ENCODE results near the gene LHX2.
"Not testable (repeated sequence)": the region's sequence is repeated elsewhere in the genome, so short reads cannot be mapped to it uniquely, and the experiment has no call there.

Gene LHX2, protein sequence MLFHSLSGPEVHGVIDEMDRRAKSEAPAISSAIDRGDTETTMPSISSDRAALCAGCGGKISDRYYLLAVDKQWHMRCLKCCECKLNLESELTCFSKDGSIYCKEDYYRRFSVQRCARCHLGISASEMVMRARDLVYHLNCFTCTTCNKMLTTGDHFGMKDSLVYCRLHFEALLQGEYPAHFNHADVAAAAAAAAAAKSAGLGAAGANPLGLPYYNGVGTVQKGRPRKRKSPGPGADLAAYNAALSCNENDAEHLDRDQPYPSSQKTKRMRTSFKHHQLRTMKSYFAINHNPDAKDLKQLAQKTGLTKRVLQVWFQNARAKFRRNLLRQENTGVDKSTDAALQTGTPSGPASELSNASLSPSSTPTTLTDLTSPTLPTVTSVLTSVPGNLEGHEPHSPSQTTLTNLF

DNA sequence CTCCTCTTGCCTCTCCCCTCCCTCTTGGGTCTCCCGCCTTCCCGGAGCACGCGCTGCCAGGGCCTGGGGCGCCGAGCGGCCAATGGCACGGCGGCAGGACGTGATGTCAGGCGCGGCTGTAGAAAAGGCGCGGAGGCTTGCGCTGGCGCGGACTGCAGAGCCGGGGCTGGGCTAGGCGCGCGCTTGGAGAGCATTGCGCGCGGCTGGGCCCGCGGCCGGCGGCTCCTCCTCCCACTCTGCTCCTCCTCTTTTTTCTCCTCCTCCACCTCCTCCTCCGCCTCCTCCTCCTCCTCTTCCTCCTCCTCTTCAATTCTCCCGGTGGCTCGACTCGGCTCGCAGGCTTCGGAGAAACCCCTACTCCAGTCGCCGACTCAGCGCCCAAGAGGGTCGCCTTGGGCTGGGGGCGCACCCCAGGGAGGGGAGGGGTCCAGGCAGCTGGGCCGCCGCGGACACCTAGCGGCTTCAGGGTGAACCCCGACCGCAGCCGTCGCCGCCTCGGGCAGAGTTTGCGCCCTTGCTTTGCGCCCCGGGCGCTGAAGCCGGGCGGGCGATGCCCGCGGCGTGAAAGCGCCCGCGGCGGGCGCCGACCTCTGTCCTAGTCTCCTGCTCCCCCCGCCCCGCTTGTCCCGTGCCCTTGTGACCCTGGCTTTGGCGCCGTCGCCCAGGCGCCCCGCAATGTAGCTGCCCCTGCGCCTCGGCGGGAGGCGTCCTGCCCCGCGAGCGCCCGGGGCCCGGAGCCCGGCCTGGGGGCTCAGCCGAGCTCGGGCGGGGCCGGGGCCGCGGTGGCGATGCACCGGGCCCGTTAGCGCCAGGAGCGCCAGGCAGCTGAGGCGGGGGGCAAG lies at the start of gene LHX2:
Gene LHX2, plus strand, starts transcription at position 309 of the 842 bp plus-strand sequence. CDS start 581 bp downstream, outside the sequence.
- ATAC-seq = peak in 1 of 2 donors; percentile 9

DNA sequence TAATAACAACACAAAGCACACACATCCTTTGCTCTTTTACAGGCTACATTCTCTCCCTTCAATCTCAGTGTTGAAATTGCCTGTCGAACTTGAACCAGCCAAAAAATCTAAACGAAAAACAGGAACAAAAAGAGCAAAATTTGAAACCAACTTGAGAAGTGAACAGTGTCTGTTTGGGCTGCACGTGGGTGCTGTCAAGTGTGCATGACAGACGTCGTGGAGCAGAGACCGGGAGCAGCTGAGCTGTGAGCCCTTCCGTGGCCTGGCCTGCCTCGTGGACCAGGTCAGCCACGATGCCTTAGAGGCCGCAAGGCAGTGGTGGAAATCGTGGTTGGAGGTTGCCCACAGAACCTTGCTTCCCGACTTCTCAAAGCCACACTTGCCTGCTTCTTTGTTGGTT lies 46.8 kb upstream of the LHX2 start:
- no peak for ATAC-seq

DNA sequence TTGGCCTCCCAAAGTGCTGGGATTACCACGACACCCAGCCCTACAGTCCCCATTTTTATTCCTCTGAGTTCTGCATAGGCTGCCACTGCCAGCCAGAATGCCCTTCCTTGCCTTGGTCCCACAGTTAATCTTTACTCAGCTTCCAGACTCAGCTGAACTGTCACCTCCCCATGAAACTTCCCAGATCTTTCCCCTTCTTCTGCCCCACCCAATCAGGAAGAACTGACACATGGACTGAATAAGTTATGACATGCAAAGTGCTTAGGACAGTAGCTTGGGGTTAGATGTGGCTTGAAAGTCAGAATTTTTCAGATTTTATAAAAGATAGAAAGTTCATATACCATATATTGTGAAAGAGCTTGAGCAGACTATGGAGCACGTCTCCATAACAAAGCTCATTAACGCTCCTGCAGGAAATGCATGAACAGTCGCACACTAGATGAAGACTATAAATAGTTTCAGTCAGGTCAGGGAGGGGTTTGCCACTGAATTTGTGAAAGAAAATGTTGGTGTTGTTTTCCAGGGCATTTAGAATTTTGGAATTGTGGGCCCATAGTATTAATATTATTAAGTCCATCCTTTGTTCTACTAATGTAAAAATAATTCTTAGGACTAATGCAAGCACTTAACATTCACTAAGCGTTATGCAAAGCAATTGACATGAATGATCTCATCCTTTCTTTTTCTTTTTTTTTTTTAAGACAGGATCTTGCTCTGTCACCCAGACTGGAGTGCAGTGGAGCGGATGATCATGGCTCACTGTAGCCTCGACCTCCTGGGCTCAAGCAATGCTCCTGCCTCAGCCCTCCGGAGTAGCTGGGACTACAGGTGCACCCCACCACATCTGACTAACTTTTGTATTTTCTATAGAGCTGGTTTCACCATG lies 45.5 kb upstream of the LHX2 start:
- no peak for ATAC-seq

DNA sequence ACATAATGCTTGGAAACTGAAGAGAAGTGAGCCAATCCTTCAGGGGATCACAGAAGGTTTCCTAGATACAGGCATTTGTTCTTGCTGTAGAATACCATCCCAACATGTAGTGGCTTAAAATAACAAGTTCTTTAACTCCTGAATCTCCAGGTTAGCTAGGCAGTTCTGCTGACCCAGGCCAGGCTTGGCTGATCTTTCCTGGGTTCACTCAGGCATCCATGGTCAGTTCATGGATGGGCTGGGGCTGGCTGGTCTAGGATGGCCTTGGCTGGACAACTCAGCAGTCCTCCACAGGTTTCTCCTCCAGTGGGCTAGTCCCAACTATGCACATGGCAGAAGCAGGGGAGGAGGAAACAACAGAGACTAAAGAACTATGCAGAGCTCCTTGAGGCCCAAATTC lies 44.2 kb upstream of the LHX2 start:
- no peak for ATAC-seq

DNA sequence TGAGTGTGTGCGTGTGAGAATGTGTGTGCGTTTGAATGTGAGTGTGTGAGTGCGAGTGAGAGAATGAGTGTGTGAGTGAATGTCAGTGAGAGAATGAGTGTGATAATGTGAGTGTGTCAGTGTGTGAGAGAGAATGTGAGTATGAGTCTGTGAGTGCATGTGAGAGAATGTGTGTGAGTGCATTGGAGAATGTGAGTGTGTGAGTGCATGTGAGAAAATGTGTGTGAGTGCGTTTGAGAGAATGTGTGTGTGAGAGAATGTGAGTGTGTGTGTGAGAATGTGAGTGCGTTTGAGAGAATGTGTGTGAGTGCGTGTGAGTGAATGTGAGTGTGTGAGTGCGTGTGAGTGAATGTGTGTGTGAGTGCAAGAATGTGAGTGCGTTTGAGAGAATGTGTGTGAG lies 39.0 kb upstream of the LHX2 start:
- no peak for ATAC-seq

DNA sequence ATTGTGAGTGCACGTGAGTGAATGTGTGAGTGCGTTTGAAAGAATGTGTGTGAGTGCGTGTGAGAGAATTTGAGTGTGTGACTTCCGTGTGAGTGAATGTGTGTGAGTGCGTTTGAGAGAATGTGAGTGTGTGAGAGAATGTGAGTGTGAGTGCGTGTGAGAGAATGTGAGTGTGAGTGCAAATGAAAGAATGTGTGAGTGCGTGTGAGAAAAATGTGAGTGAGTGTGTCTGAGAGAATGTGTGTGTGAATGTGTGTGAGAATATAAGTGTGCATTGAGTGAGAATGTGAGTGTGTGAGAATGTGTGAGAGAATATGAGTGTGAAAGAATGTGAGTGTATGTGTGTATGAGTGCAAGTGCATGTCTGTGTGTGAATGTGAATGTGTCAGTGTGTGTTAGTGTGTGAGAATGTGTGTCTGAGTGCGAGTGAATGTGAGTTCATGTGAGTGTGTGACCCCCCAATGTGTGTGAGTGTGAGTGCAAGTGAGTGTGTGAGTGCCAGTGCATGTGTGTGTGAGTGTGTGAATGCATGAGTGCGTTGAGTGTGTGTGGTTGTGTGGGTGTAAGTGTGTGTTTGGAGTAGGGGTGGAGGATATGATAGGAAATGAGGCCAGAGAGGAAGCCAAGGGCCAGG lies 37.9 kb upstream of the LHX2 start:
- ATAC-seq = no peak

DNA sequence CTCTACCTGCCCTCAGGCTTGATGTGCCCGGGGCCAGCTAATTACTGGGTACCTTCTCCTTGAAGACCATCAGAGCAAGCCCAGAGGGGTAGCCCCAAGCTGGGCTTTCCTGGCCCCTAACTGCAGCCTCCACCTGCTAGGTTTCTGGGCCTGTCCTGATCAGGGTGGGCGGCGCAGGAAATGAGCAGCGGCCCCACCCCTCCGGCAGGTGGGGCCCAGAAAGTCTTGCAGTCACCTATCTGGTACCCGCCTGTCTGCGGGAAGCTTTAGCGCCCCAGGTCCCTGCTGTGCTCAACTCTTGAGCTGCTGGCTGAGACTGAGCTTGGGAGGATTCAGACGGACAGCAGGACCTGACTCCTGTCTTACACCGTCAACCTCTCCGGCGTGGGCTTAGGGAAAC lies 37.1 kb upstream of the LHX2 start:
- no peak for ATAC-seq

DNA sequence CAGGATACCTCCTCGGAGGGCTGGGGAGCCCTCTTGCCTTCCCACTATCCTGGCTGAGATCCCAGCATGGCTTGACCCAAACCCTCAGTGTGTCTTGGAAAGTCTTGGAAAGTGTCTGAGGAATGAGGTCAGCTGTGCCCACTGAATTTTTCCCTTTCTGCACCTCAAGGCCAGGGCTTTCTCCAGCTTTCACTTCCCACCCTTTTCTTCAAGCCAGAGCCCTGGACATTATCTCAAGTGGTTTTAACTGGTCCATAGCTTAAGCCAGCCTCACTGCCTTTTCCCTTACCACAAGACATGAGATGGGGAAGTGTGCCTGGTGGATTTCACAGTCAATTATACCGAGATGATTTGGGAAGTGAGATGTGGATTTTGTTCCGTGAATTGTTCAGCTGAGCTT lies 35.7 kb upstream of the LHX2 start:
- no peak for ATAC-seq

DNA sequence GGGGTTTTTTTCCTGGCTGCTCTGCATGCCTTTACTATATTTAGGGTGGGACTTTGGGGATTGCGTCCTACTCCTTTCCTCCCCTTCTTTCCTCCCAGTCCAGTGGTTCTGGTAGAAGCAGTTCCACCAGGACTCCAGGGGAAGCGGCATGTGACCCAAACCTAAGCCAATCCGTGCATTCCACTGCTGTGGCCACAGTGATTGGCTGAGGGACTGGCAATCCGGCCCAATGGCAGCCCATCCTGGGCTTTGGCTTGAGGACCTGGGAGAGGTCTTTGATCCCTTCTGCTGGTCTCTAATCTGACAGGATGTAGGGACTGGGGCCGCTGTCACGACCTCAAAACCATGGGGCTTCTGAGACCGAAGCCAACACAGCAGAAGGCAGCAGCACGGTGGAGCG lies 35.0 kb upstream of the LHX2 start:
- ATAC-seq = not testable (repeated sequence)

DNA sequence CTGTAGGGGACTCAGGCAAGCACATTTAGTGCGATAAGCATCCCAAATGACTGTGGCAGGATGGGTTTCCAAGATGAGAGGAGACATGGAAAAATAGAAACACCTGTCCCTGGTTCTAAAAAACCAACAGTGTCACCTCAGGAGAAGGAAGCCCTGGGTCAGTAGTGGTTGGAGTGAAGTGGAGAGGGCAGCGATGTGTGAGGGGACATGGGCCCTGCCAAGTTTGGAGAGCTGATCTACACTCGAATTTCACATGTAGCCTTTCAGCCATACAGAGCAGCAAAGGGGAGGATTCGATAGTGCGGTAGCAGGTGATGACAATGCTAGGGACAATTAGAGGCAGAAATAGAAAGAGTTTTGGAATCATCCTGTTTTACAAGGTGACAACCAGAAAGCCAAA lies 32.6 kb upstream of the LHX2 start:
- no peak for ATAC-seq

DNA sequence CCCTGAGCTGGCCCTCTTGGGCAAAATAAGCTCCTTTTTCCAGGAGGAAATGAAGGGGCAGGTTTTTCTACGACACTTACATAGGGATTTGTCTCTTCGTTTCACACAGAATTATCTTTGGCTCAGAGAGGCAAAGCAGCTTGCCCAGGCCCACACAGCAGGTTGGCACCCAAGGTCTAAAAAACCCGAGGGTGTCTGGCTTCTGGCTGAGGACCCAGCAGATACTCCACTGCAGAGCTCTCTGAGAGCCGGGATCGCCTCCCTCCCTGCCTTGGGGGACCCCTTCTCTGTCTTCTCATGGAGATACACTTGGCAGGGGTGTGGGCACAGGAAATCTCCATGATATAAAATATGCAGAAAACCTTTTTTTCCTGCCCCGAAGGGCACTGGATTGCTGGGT lies 29.0 kb upstream of the LHX2 start:
- ATAC-seq = no peak

DNA sequence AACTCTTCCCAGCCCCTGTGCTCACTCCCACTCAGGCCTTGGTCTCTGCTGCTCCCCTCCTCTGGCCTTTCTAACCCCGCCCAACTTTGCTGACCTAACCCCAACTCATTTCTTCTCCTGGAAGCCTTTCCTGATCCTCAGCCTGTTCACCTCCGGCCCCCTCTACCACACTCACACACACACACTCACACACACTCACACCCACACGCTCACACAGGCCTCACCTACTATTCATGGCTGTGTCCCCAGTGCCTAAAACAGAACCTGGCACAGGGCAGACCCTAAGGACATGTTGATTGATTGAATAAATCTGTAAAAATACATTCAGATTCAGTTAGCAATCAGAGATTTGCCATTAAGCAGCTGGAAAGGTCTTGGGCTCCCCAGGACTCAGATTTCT lies 28.5 kb upstream of the LHX2 start:
- ATAC-seq = no peak

DNA sequence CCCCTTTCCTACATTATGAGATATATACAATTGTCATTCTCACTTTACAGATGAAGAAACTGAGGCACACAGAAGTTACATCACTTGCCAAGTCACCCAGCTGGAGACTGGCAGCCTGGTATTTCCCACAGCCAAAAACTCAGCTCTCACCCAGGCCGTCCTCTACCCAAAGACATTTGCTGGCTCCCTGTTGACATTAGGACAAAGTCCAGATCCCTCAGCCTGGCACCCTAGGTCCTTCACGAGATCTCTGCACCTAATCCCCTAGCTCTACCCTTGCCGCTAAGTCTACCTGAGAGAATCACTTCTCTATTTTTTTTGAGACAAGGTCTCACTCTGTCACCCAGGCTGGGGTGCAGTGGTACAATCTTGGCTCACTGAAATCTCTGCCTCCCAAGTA lies 26.8 kb upstream of the LHX2 start:
- no peak for ATAC-seq

DNA sequence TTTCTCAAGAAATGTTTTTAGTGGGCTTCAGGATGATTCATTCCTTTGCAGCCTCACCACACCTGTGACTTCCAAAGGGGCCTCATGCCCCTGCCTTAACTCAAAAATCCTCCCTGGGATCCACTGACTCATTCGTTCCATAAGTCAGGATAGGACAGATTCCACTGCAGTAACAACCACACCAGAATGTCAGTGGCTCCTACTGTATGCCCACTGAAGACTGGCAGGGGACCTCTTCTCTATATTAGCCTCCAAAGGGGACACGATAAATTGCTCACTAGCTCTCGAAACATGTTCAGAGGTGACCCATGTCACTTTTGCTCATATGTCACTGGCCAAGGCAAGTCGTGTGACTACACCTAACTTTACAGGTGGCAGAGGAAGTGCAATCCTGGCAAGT lies 25.7 kb upstream of the LHX2 start:
- no peak for ATAC-seq

DNA sequence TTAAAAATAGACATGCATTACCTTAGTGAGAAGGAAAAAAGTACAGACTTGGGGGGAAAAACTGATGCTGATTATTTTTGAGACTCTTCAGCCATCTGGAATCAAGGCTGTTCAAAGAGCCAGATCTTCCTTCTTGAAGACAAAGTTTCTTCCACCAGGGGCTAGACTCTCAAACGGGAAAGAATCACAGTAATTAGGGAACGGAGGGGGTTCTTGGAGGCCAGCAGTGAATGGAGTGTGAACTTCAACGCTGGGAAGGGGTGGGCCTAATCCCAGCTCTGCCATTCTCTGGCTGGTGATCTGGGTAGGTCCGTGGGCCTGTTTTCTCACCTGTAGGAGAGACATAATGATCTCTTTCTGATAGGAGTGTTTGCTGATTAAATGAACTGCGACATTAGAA lies 21.1 kb upstream of the LHX2 start:
- ATAC-seq = no peak

DNA sequence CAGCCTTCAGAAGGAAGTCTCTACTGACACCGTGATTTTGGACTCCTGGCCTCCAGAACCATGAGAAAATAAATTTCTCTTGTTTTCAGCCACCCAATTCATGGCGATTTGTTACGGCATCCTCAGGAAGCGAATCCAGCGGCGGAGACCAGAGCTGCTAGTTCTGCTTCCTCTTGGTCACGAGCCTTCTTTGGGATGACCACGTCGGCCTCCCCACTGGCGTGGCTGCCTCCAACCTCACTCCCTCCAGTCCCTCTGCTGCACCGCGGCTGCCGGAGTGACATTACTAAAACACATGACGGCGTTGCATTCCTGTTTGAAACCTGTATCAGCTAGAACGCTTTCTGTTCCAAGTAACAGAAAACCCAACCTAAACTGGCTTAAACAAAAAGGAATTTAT lies 18.9 kb upstream of the LHX2 start:
- not testable (repeated sequence) for ATAC-seq

DNA sequence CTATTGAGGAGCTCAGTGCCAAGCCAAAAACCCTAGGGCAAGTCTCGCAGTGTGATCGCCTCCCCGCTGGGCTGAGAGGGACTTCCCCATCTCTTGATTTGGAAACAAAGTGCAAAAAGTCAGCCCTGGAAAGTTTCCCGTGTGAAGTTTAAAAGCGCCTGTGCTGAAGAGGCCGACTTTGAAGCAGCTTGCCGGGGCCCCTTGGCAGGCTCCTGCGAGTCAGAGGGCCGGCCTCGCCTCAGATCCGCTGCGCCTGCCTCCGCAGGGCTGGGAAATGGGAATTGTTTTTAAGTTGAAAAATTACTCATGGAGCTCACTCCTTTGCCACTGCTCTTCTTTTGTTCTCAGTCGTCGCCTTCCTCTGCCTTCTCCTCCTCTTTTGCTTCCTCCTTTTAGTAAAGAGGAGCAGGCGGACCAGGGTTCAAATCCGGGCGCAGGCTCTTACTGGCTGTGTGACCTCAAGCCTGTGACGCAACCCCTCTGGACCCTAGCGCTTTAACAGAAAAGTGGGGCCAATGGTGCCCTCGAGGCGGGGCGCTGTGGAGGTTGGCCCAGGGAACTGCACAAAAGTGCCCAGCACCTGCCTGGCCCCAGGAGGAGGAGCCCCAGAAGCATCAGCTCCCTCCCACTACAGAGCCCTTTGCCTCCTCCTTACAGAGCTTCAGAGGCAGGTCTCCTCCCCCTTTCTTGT lies 14.7 kb upstream of the LHX2 start:
- peak; percentile 45 to 50 for ATAC-seq

DNA sequence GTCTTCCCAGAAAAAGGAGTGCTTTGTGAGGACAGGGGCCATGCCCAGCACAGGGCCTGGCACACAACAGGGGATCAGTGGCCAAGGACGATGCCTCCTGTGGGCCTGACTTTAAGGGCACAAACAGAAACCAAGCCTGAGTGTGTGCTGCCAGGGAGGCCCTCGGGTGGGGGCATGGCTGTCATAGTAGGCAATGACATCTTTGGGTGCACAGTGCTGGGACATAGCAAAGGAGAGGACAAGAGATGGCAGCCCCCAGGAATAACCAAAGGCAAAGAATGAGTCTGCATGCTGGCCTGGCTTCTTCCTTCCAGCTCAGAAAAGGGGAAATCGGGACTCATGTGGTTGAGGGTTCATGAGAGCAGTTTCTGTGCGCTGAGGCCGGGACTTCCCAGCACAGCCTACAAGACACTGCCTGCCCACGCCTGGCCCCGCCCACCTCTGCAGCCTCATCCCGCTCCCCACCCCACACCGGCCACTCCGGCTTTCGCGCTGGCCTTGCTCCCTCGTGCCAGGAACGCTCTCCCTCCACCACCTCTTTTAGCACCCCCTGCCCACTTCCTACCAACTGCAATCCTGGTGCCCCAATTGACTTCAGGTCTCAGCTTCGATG lies 13.8 kb upstream of the LHX2 start:
- peak; percentile 31 to 42 for ATAC-seq

DNA sequence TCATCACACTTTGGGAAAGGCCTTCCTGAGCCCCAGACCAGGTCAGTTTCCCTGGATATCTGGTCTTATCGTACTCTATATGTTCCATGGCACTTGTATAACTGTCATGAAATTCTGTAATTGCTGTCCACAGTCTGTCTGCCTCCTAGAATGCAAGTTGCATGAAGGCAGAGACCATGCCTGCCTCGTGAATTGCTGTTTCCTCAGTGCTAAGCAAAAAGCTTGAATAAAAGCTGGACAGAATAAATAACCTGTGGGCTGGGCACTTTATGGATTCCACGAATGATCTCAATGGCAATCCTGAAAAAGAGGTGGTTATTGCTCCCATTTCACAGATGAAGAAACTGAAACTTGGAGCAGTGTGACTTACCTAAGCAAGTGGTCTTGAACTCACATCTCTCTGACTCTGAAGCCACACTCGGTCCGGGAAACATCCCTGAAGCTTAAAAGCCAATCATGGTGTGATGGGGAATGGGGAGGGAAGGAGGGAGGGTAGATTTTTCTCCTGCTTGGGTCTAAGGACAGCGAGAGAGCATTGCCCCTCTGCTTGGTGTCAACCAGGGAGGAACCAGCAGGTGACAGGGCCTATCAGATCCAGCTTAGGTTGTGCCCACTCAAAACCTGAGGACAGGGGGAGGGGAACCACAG lies 13.2 kb upstream of the LHX2 start:
- ATAC-seq = no peak

DNA sequence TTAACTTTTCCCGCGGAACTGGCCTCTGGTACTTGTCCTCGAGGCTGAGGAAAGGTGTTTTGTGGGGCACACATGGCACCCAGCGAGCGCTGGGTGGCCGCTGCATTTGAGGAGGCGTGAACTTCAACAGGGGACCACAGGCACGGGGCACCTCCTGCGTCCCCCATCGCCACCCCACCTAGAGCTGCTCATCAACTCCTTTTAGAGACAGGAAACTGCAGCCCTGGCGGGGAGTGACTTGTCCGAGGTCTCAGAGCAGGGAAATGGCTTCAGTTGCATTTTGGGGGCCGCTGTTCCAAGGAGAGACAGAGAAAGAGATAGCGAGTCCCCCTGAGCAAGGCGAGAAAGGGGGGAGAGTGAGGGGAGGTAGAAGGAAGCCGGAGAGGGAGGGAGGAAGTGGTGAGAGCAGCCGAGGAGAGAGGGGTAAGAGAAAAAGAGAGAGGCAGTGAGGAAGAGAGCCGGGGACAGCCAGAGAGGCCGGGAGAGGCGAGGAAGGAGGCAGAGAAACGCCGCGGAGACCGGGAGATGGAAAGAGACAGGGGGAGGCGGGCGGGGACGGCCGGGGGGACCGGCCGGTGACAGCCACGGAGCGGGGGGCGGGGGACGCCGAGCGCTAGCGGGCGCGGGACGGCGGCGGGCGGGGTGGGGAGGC lies 12.5 kb upstream of the LHX2 start:
- ATAC-seq = no peak

Data from activated CD4-positive, CD25-positive, alpha-beta regulatory T cell treated with anti-CD3 and anti-CD28 coated beads, Interleukin-2, amount 50 U/mL, for 24 hours (primary cell).